Keratinocyte (primary cell): Measurements from ENCODE around the gene CYB561A3. TPM values are rescaled to one million over a fixed set of nuclear protein-coding genes. Genes with fewer than 3 reads are reported as not detected.
A peak's percentile ranks its signal among the peaks of the same experiment; 100 is the strongest.

Experiments
- DNase-seq: peaks from one replicate; pipeline ENCODE4 v3.0.0-alpha.2; 2011; ENCODE audit warnings: low read depth, missing footprints, low spot score
- FAIRE-seq: peaks from 2 replicates; lab custom pipeline; 2011; peaks lifted over from hg19 to GRCh38; lab: Jason Lieb, UNC
- H2AFZ ChIP-seq: 2 replicates; pipeline ENCODE4 v1.6.0; 2012; ENCODE audit warnings: low read length, control low read depth, inconsistent platforms; ENCODE audit not compliant: control insufficient read depth
- H3K27ac ChIP-seq: 2 replicates; pipeline ENCODE4 v1.5.1; 2011; ENCODE audit warnings: low read length; ENCODE audit not compliant: control insufficient read depth, insufficient read depth
- H3K27me3 ChIP-seq: 3 replicates; pipeline ENCODE4 v1.6.0; 2011; ENCODE audit warnings: low read length; ENCODE audit not compliant: control insufficient read depth, insufficient read depth; ENCODE audit errors: extremely low read depth
- H3K36me3 ChIP-seq, 2 experiments: 2 replicates in 1 of 2; 3 replicates in 1 of 2; pipeline ENCODE4 v1.5.1; 2011; ENCODE audit warnings: low read length in 2 of 2, mild to moderate bottlenecking in 1 of 2; ENCODE audit not compliant: control insufficient read depth in 2 of 2, insufficient read depth in 2 of 2; ENCODE audit errors: extremely low read depth in 1 of 2
- H3K4me1 ChIP-seq: 3 replicates; pipeline ENCODE4 v1.5.1; 2011; ENCODE audit warnings: low read length; ENCODE audit not compliant: control insufficient read depth, insufficient read depth; ENCODE audit errors: extremely low read depth
- H3K4me2 ChIP-seq: 3 replicates; pipeline ENCODE4 v1.6.0; 2011; ENCODE audit warnings: low read depth, low read length; ENCODE audit not compliant: control insufficient read depth, insufficient read depth; ENCODE audit errors: extremely low read depth
- H3K4me3 ChIP-seq, 3 experiments: fragments of 200-600 bp in 1 of 3; sonication (generic) in 1 of 3; 2 replicates in 2 of 3; 3 replicates in 1 of 3; pipeline ENCODE4 v1.5.1; 2011 to 2016; ENCODE audit warnings: low read length in 3 of 3, mild to moderate bottlenecking in 3 of 3, control low read depth in 2 of 3, inconsistent platforms in 1 of 3, low read depth in 1 of 3, mixed read lengths in 1 of 3, mixed run types in 1 of 3, moderate library complexity in 1 of 3; ENCODE audit not compliant: control insufficient read depth in 2 of 3, insufficient read depth in 2 of 3; ENCODE audit errors: extremely low read depth in 1 of 3
- H3K79me2 ChIP-seq: 2 replicates; pipeline ENCODE4 v1.6.0; 2012; ENCODE audit warnings: low read length; ENCODE audit not compliant: control insufficient read depth, insufficient read depth
- H3K9ac ChIP-seq: 3 replicates; pipeline ENCODE4 v1.6.0; 2011; ENCODE audit warnings: low read length; ENCODE audit not compliant: control insufficient read depth, insufficient read depth; ENCODE audit errors: extremely low read depth
- H3K9me1 ChIP-seq: 3 replicates; pipeline ENCODE4 v1.6.0; 2011; ENCODE audit warnings: low read length; ENCODE audit not compliant: control insufficient read depth, insufficient read depth; ENCODE audit errors: extremely low read depth
- H3K9me3 ChIP-seq: 2 replicates; pipeline ENCODE4 v1.5.1; 2012; ENCODE audit warnings: low read depth, low read length; ENCODE audit not compliant: control insufficient read depth
- H4K20me1 ChIP-seq: 3 replicates; pipeline ENCODE4 v1.6.0; 2011; ENCODE audit warnings: low read length; ENCODE audit not compliant: control insufficient read depth, insufficient read depth; ENCODE audit errors: extremely low read depth
- CTCF ChIP-seq, 3 experiments: IDR thresholded peaks in 1 of 3; conservative IDR thresholded peaks in 1 of 3; optimal IDR thresholded peaks in 1 of 3; 2 replicates in 2 of 3; 3 replicates in 1 of 3; pipeline versions ENCODE3 to v1.5.1; 2011; ENCODE audit warnings: low read length in 3 of 3, mild to moderate bottlenecking in 3 of 3, moderate library complexity in 2 of 3, control low read depth in 1 of 3, inconsistent platforms in 1 of 3; ENCODE audit not compliant: insufficient read depth in 2 of 3; ENCODE audit errors: extremely low read depth in 1 of 3
- EZH2 ChIP-seq: IDR thresholded peaks from one replicate; pipeline ENCODE4 v1.6.1; 2012; ENCODE audit warnings: inconsistent platforms, mild to moderate bottlenecking, low read length, moderate library complexity
- dilution Hi-C: fragments of 300-500 bp; cut with MboI; formaldehyde crosslinking; loops from one replicate; pipeline ENCODE4 v1.7.0; 2020; ENCODE audit warnings: low sequenced_read_pairs; ENCODE audit not compliant: extremely low pct_ligation_motif_present
- polyA plus RNA-seq, 5 experiments: library from polyadenylated mRNA; depleted of rRNA in 3 of 5; stranded (reverse) in 3 of 5; stranded (forward) in 1 of 5; unstranded in 1 of 5; fragments of >200 nt; gene quantifications; 1 replicate in 1 of 5; 2 replicates in 3 of 5; 3 replicates in 1 of 5; pipeline versions ENCODE4 v1.2.1 to v1.2.3, GENCODE V29; 2011 to 2012; ENCODE audit warnings: missing spikeins in 2 of 5, low read depth in 1 of 5, low replicate concordance in 1 of 5

The CYB561A3 gene
- polyA plus RNA-seq, 1 donor (not counting 4 experiments of a cell fraction or from before 2014, with no cell fraction given): 42.3 TPM

DNA sequence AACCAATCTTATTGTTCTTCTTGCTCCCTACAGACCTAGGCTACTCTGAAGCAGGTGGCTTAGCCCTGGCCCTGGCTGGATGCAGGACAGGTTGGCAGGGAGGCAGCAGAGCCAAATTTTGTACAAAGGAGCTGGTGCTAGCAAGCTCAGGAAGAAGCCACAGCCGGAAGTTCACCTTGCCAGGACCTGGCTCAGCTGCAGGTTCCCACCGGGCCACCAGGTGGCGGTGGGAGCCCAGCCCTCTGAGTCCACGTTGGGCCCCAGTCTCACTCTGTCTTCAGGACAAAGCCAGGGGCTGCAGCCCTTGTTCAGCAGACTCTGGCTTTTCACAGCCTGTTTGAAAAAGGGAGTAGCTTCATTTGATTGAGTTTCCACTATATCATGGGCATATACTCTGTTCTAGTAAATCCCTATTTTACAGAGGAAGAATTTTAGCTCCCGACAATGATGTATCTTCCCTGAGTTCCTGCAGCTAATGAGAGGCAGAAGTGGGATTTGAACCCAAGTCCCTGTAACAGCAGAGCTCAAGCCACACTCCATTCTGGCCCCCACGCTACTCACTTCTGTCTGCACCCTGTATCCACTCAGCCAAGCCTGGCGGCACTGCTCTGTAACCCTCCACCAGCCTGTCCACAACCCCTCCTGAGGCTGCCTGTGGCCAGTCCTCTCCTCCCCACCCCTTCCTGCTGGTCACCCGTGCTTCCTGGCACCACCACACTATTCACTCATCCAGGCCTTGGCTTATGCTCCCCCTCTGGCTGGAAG lies 25.3 kb downstream of the CYB561A3 start:
- H3K27me3 ChIP-seq: no peaks in the 10 kb centered on the region
- H3K9ac ChIP-seq: no peak overlapping the region
- H4K20me1 ChIP-seq: peaks cover 3% of the 10 kb centered on the region
- H3K36me3 ChIP-seq: peaks cover 0 to 6% of the 10 kb centered on the region in 2 experiments
- dilution Hi-C loops: no loop called here
- H3K4me3 ChIP-seq: no peak overlapping the region
- TF ChIP-seq CTCF (optimal IDR thresholded peaks at IDR 0.05 in 1 of 3, IDR thresholded peaks at IDR 0.05 in 1 of 3, conservative IDR thresholded peaks at IDR 0.05 in 1 of 3; ENCODE audit: extremely low read depth in 1 of 3, insufficient read depth in 2 of 3, low read length in 3 of 3): peak; percentile 98 to 99 (median 99)
- TF ChIP-seq EZH2: no peak
- peaks cover 16% of the 10 kb centered on the region for H3K79me2 ChIP-seq
- no peak overlapping the region for H2AFZ ChIP-seq
- no peak for FAIRE-seq
- H3K27ac ChIP-seq: no peak overlapping the region
- no peak overlapping the region for H3K4me2 ChIP-seq
- DNase-seq: peak; percentile 50
- H3K9me1 ChIP-seq: no peaks in the 10 kb centered on the region
- H3K4me1 ChIP-seq: peaks cover 21% of the 10 kb centered on the region
- no peaks in the 10 kb centered on the region for H3K9me3 ChIP-seq

GRCh38 chr11:61335355-61335710 lies 26.3 kb downstream of the CYB561A3 start:
- dilution Hi-C loops: no loop called here
- FAIRE-seq: no peak
- DNase-seq: no peak
- no peaks in the 10 kb centered on the region for H3K9me3 ChIP-seq
- no peak for TF ChIP-seq CTCF (optimal IDR thresholded peaks at IDR 0.05 in 1 of 3, IDR thresholded peaks at IDR 0.05 in 1 of 3, conservative IDR thresholded peaks at IDR 0.05 in 1 of 3; ENCODE audit: extremely low read depth in 1 of 3, insufficient read depth in 2 of 3, low read length in 3 of 3)
- TF ChIP-seq EZH2: no peak
- H3K27me3 ChIP-seq: no peaks in the 10 kb centered on the region
- H4K20me1 ChIP-seq: peaks cover 3% of the 10 kb centered on the region
- H3K27ac ChIP-seq: no peak overlapping the region
- peaks cover 25% of the 10 kb centered on the region for H3K79me2 ChIP-seq
- no peak overlapping the region for H3K9ac ChIP-seq
- no peak overlapping the region for H3K4me2 ChIP-seq
- peaks cover 0 to 6% of the 10 kb centered on the region in 2 experiments for H3K36me3 ChIP-seq
- no peak overlapping the region for H2AFZ ChIP-seq
- H3K4me3 ChIP-seq: no peak overlapping the region
- H3K9me1 ChIP-seq: no peaks in the 10 kb centered on the region
- peaks cover 27% of the 10 kb centered on the region for H3K4me1 ChIP-seq
